Panc1 (cell line): ENCODE results near the gene BBS9. TPM values are rescaled to one million over a fixed set of nuclear protein-coding genes. Genes with fewer than 3 reads are reported as not detected.

Experiments used
- ATAC-seq: fragments of 200-7000 bp; cut with Tn5 transposase; 2 replicates; pipeline ENCODE4 v1.9.1; 2020; ENCODE audit warnings: mild to moderate bottlenecking, moderate library complexity
- BruUV-seq: library from RNA; stranded (reverse); fragments of 400-500 nt; replicated peaks from 2 replicates; lab custom pipeline; 2021; lab: Mats Ljungman, UMichigan
- CTCF ChIA-PET: fragments of 300-600 bp; sonication (Branson Sonifier 250); formaldehyde crosslinking; loops from one replicate; lab custom pipeline; 2022; ENCODE audit warnings: antibody characterized with exemption; lab: Charles Lee
- POLR2A ChIA-PET: fragments of 300-600 bp; sonication (Branson Sonifier 250); formaldehyde crosslinking; loops from one replicate; lab custom pipeline; 2022; ENCODE audit warnings: antibody characterized with exemption; lab: Charles Lee
- DNase-seq: peaks from one replicate; pipeline ENCODE4 v3.0.0-alpha.2; 2010; ENCODE audit warnings: low read depth, low spot score
- H3K27ac ChIP-seq: 2 replicates; pipeline ENCODE4 v1.5.1; 2011; ENCODE audit warnings: mild to moderate bottlenecking, low read length, inconsistent platforms
- H3K27me3 ChIP-seq: fragments of 200-500 bp; sonication (Bioruptor generic); 2 replicates; pipeline ENCODE4 v1.6.0; 2014; ENCODE audit warnings: low read length, inconsistent platforms; ENCODE audit not compliant: control insufficient read depth, insufficient read depth
- H3K36me3 ChIP-seq: fragments of 200-500 bp; sonication (Bioruptor generic); 2 replicates; pipeline ENCODE4 v1.5.1; 2014; ENCODE audit warnings: inconsistent platforms, mild to moderate bottlenecking, low read length, moderate library complexity; ENCODE audit not compliant: control insufficient read depth, insufficient read depth
- H3K4me1 ChIP-seq: 2 replicates; pipeline ENCODE4 v1.5.1; 2011; ENCODE audit warnings: inconsistent platforms, mild to moderate bottlenecking, low read length, moderate library complexity; ENCODE audit not compliant: control insufficient read depth, insufficient read depth
- H3K4me3 ChIP-seq, 2 experiments: 2 replicates each; pipeline ENCODE4 v1.5.1; 2011 to 2012; ENCODE audit warnings: low read depth in 2 of 2, low read length in 2 of 2, mild to moderate bottlenecking in 2 of 2, inconsistent platforms in 1 of 2, moderate library complexity in 1 of 2
- H3K9me3 ChIP-seq: fragments of 200-500 bp; sonication (Bioruptor generic); 2 replicates; pipeline ENCODE4 v1.5.1; 2014; ENCODE audit warnings: low read depth, mild to moderate bottlenecking, inconsistent platforms, low read length, moderate library complexity; ENCODE audit not compliant: control insufficient read depth, insufficient read depth
- POLR2AphosphoS5 ChIP-seq: IDR thresholded peaks from 2 replicates; pipeline ENCODE4 v1.6.1; 2012; ENCODE audit warnings: mild to moderate bottlenecking, low read depth, low read length, moderate library complexity
- SIN3A ChIP-seq: IDR thresholded peaks from 2 replicates; pipeline ENCODE4 v1.6.1; 2012; ENCODE audit warnings: low read depth, mild to moderate bottlenecking, low read length, moderate library complexity, borderline replicate concordance; ENCODE audit not compliant: insufficient read depth
- TCF7L2 ChIP-seq: IDR thresholded peaks from 2 replicates; pipeline ENCODE4 v1.6.1; 2011; ENCODE audit warnings: mild to moderate bottlenecking, low read depth, low read length, inconsistent platforms
- in situ Hi-C: cut with HindIII; loops from 2 replicates; pipeline ENCODE4 v1.10.0; 2016; ENCODE audit warnings: low sequenced_read_pairs, low pct_unique_long_range_greater_than_20kb
- intact Hi-C: fragments of 100-400 bp; cut with micrococcal nuclease; formaldehyde crosslinking; loops from one replicate; pipeline ENCODE4 v1.10.0; 2022; ENCODE audit not compliant: unreplicated experiment
- total RNA-seq: library from RNA; stranded (reverse); gene quantifications from one replicate; pipeline ENCODE4 v1.2.1, GENCODE V29; 2021; ENCODE audit not compliant: unreplicated experiment
- TF ChIP-seq, protein P1 (sequence below), 2 experiments: IDR thresholded peaks; 2 replicates each; pipeline ENCODE4 v1.6.1; 2011 to 2012; ENCODE audit warnings: low read depth in 2 of 2, control low read depth in 1 of 2, low read length in 1 of 2, mild to moderate bottlenecking in 1 of 2, moderate library complexity in 1 of 2; ENCODE audit not compliant: insufficient read depth in 1 of 2
- TF ChIP-seq, protein P2 (sequence below): fragments of 450-650 bp; IDR thresholded peaks from 2 replicates; pipeline ENCODE4 v1.5.1; 2017; ENCODE audit warnings: mild to moderate bottlenecking

Gene BBS9
- total RNA-seq, 1 experiment from 2014 or later, result 6.9 TPM

DNA sequence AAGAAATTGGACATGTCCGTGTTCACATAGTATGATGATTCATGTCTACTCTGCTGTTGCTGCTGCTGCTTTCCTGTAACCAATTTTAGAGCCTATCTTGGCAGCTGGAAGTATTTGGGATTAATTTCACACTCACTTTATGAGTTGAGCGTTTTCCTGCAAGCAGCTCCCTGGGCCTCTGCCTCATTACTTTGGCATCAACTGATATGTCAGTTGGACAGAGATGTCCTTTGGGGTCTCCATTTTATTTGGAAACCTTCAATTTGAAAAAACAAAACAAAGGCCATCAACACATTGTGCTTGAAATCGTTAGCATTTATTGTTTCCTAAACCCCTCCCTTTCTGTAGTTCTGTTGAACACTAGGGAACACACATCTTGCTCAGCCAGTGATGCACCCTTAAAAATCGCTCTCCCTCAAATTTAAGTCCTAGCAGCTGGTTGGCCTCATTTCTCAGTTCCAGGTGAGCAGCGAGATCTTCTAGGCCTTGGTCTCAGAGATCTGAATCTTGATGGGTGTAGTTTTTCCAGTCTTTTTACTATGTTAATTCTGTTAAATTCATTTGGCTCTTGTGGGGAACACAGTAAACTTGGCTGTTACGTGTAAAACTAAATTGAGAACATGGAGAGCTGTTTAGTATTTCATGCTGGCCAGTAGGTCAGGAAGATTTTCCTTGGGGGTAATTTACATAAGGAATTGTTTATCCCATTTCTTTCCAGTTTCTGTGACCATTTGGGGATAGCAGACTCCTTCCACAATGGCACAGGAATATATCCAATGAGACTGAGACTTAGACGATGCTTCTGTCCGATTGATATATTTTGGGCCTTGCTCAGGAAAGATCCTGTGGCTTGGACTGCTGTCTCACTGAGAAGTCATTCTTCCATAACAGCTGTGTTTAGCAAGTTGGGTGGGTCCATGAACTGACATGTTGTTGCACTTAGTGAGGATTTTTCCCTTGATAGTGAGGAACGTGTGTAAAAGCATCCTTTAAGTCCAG is 371.6 kb downstream of the BBS9 start:
- intact Hi-C loops (no loop called here), in situ Hi-C loops (no loop called here)
- DNase-seq (no peak), ATAC-seq (no peak)
- POLR2A ChIA-PET, result interaction anchor here (0.6 kb wide), 1 partner anchor 19 kb away, joined by 7 read pairs; no protein-coding TSS in a partner anchor
- Histone ChIP-seq H3K4me3 (no peak overlapping the region), H3K36me3 (no peaks in the 10 kb centered on the region; the same call in 1 of the 2 replicates), H3K27me3 (no peaks in the 10 kb centered on the region), H3K9me3 (no peaks in the 10 kb centered on the region), H3K4me1 (no peaks in the 10 kb centered on the region), H3K27ac (no peak overlapping the region)
- TF ChIP-seq TCF7L2 (no peak), POLR2AphosphoS5 (no peak), SIN3A (no peak)
- TF ChIP-seq, protein P1, sequence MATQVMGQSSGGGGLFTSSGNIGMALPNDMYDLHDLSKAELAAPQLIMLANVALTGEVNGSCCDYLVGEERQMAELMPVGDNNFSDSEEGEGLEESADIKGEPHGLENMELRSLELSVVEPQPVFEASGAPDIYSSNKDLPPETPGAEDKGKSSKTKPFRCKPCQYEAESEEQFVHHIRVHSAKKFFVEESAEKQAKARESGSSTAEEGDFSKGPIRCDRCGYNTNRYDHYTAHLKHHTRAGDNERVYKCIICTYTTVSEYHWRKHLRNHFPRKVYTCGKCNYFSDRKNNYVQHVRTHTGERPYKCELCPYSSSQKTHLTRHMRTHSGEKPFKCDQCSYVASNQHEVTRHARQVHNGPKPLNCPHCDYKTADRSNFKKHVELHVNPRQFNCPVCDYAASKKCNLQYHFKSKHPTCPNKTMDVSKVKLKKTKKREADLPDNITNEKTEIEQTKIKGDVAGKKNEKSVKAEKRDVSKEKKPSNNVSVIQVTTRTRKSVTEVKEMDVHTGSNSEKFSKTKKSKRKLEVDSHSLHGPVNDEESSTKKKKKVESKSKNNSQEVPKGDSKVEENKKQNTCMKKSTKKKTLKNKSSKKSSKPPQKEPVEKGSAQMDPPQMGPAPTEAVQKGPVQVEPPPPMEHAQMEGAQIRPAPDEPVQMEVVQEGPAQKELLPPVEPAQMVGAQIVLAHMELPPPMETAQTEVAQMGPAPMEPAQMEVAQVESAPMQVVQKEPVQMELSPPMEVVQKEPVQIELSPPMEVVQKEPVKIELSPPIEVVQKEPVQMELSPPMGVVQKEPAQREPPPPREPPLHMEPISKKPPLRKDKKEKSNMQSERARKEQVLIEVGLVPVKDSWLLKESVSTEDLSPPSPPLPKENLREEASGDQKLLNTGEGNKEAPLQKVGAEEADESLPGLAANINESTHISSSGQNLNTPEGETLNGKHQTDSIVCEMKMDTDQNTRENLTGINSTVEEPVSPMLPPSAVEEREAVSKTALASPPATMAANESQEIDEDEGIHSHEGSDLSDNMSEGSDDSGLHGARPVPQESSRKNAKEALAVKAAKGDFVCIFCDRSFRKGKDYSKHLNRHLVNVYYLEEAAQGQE (IDR thresholded peaks at IDR 0.05; ENCODE audit: insufficient read depth in 1 of 2, low read depth in 2 of 2, low read length in 1 of 2), result no peak
- TF ChIP-seq, protein P2, sequence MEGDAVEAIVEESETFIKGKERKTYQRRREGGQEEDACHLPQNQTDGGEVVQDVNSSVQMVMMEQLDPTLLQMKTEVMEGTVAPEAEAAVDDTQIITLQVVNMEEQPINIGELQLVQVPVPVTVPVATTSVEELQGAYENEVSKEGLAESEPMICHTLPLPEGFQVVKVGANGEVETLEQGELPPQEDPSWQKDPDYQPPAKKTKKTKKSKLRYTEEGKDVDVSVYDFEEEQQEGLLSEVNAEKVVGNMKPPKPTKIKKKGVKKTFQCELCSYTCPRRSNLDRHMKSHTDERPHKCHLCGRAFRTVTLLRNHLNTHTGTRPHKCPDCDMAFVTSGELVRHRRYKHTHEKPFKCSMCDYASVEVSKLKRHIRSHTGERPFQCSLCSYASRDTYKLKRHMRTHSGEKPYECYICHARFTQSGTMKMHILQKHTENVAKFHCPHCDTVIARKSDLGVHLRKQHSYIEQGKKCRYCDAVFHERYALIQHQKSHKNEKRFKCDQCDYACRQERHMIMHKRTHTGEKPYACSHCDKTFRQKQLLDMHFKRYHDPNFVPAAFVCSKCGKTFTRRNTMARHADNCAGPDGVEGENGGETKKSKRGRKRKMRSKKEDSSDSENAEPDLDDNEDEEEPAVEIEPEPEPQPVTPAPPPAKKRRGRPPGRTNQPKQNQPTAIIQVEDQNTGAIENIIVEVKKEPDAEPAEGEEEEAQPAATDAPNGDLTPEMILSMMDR, result no peak
- CTCF ChIA-PET, result no interaction called here
- BruUV-seq, result no TSS peak

DNA sequence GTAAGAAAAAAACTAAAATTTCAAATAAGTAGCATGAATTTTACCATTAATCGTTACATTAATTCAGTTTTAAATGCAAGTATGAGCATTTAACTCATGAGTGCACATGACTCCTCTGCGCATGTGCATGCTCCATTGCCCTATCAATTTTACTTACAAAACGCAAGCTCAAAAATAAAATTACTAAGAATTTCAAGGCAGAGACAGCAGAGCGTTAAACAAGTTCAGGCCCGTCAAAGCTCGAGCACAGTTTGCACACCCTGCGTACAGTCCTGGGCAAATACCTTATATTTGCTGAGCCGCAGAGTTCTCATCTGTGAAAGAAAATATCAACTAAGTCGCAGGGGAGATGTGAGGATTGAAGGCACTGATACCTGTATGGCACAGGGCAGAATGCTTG is 373.6 kb downstream of the BBS9 start:
- DNase-seq (no peak), ATAC-seq (no peak)
- no peaks in the 10 kb centered on the region for H3K4me1 ChIP-seq
- TF ChIP-seq SIN3A (no peak), TCF7L2 (no peak), POLR2AphosphoS5 (no peak)
- TF ChIP-seq, protein P1 (IDR thresholded peaks at IDR 0.05; ENCODE audit: insufficient read depth in 1 of 2, low read depth in 2 of 2, low read length in 1 of 2), result no peak
- TF ChIP-seq, protein P2, result no peak
- H3K27me3 ChIP-seq, result no peaks in the 10 kb centered on the region
- no TSS peak for BruUV-seq
- ChIA-PET CTCF (no interaction called here), POLR2A (no interaction called here)
- no peak overlapping the region for H3K27ac ChIP-seq
- in situ Hi-C loops, result no loop called here
- H3K4me3 ChIP-seq, result no peak overlapping the region
- no peaks in the 10 kb centered on the region; the same call in 1 of the 2 replicates for H3K36me3 ChIP-seq
- H3K9me3 ChIP-seq, result no peaks in the 10 kb centered on the region
- intact Hi-C loops, result no loop called here
